GM23338 (cell line): ENCODE data around the gene TEX44. TPM values are rescaled to one million over a fixed set of nuclear protein-coding genes. Genes with fewer than 3 reads are reported as not detected.

ENCODE experiments used
- CREB1 ChIP-seq: fragments of 250-450 bp; sonication (Bioruptor Pico); IDR thresholded peaks from 2 replicates; pipeline ENCODE4 v1.5.0; 2020; ENCODE audit warnings: low read depth, mild to moderate bottlenecking, moderate library complexity
- JUNB ChIP-seq: IDR thresholded peaks from one replicate; pipeline ENCODE4 v1.6.1; 2016; ENCODE audit warnings: antibody characterized with exemption; ENCODE audit not compliant: unreplicated experiment
- NANOG ChIP-seq: IDR thresholded peaks from 2 replicates; pipeline ENCODE4 v1.6.1; 2016; ENCODE audit warnings: antibody characterized with exemption, borderline replicate concordance
- ZNF114 ChIP-seq: fragments of 250-450 bp; sonication (Bioruptor Pico); IDR thresholded peaks from 2 replicates; pipeline ENCODE4 v1.5.0; 2020; ENCODE audit warnings: mild to moderate bottlenecking, moderate library complexity
- ZNF331 ChIP-seq: fragments of 250-450 bp; sonication (Bioruptor Pico); IDR thresholded peaks from 2 replicates; pipeline ENCODE4 v1.5.0; 2020; ENCODE audit warnings: low read depth, mild to moderate bottlenecking, moderate library complexity
- polyA plus RNA-seq: library from polyadenylated mRNA; unstranded; fragments of >200 nt; fragmentation: Nextera tagmentation; extraction: Ambion mirVana; gene quantifications from 2 replicates; pipeline ENCODE4 v1.2.1, GENCODE V29; 2016
- total RNA-seq: library from RNA; depleted of rRNA; stranded (reverse); fragments of >200 nt; shearing (Covaris generic); gene quantifications from 2 replicates; pipeline ENCODE4 v1.2.3, GENCODE V29; 2014
- TF ChIP-seq, protein P1 (sequence below): fragments of 250-450 bp; sonication (Bioruptor Pico); IDR thresholded peaks from 2 replicates; pipeline ENCODE4 v1.5.0; 2020; ENCODE audit warnings: mild to moderate bottlenecking, moderate library complexity
- TF ChIP-seq, protein P2 (sequence below): IDR thresholded peaks from 2 replicates; pipeline ENCODE4 v1.6.1; 2016; ENCODE audit warnings: antibody characterized with exemption
- TF ChIP-seq, protein P3 (sequence below), 2 experiments: fragments of 200-600 bp in 1 of 2; sonication (generic) in 1 of 2; conservative IDR thresholded peaks; 2 replicates each; pipeline versions ENCODE4 v1.5.1 to v1.6.1; 2016 to 2017; ENCODE audit warnings: antibody characterized with exemption in 2 of 2, low read depth in 2 of 2, mild to moderate bottlenecking in 2 of 2, moderate library complexity in 1 of 2
- TF ChIP-seq, protein P4 (sequence below): IDR thresholded peaks from one replicate; pipeline ENCODE4 v1.6.1; 2018; ENCODE audit warnings: antibody characterized with exemption; ENCODE audit not compliant: unreplicated experiment

TEX44 gene
- total and polyA plus RNA-seq, 2 experiments from 2014 or later: not detected

DNA sequence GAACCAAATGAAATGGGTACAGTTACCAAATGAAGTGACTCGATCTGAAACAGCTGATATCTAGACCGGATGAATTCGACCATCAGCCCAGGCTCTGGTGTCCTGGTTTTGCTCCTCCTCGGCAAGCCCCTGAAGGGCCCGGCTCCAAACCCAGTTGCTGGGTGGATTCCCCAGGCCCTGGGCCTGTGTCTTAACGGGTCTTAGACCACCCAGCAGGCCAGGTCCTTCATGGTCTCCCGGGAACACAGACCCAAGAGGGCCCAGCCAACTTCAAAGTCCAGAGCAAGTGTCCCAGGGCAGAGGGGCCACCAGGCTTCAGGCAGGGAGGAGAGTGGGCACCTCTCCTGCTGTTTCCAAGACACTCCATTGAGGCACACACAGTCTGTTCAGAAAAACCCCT, 35.7 kb upstream of the TEX44 start (continued):
- TF ChIP-seq, protein P1, sequence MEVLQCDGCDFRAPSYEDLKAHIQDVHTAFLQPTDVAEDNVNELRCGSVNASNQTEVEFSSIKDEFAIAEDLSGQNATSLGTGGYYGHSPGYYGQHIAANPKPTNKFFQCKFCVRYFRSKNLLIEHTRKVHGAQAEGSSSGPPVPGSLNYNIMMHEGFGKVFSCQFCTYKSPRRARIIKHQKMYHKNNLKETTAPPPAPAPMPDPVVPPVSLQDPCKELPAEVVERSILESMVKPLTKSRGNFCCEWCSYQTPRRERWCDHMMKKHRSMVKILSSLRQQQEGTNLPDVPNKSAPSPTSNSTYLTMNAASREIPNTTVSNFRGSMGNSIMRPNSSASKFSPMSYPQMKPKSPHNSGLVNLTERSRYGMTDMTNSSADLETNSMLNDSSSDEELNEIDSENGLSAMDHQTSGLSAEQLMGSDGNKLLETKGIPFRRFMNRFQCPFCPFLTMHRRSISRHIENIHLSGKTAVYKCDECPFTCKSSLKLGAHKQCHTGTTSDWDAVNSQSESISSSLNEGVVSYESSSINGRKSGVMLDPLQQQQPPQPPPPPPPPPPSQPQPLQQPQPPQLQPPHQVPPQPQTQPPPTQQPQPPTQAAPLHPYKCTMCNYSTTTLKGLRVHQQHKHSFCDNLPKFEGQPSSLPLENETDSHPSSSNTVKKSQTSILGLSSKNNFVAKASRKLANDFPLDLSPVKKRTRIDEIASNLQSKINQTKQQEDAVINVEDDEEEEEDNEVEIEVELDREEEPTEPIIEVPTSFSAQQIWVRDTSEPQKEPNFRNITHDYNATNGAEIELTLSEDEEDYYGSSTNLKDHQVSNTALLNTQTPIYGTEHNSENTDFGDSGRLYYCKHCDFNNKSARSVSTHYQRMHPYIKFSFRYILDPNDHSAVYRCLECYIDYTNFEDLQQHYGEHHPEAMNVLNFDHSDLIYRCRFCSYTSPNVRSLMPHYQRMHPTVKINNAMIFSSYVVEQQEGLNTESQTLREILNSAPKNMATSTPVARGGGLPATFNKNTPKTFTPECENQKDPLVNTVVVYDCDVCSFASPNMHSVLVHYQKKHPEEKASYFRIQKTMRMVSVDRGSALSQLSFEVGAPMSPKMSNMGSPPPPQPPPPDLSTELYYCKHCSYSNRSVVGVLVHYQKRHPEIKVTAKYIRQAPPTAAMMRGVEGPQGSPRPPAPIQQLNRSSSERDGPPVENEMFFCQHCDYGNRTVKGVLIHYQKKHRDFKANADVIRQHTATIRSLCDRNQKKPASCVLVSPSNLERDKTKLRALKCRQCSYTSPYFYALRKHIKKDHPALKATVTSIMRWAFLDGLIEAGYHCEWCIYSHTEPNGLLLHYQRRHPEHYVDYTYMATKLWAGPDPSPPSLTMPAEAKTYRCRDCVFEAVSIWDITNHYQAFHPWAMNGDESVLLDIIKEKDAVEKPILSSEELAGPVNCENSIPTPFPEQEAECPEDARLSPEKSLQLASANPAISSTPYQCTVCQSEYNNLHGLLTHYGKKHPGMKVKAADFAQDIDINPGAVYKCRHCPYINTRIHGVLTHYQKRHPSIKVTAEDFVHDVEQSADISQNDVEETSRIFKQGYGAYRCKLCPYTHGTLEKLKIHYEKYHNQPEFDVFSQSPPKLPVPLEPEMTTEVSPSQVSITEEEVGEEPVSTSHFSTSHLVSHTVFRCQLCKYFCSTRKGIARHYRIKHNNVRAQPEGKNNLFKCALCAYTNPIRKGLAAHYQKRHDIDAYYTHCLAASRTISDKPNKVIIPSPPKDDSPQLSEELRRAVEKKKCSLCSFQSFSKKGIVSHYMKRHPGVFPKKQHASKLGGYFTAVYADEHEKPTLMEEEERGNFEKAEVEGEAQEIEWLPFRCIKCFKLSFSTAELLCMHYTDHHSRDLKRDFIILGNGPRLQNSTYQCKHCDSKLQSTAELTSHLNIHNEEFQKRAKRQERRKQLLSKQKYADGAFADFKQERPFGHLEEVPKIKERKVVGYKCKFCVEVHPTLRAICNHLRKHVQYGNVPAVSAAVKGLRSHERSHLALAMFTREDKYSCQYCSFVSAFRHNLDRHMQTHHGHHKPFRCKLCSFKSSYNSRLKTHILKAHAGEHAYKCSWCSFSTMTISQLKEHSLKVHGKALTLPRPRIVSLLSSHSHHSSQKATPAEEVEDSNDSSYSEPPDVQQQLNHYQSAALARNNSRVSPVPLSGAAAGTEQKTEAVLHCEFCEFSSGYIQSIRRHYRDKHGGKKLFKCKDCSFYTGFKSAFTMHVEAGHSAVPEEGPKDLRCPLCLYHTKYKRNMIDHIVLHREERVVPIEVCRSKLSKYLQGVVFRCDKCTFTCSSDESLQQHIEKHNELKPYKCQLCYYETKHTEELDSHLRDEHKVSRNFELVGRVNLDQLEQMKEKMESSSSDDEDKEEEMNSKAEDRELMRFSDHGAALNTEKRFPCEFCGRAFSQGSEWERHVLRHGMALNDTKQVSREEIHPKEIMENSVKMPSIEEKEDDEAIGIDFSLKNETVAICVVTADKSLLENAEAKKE: no peak
- TF ChIP-seq, protein P2, sequence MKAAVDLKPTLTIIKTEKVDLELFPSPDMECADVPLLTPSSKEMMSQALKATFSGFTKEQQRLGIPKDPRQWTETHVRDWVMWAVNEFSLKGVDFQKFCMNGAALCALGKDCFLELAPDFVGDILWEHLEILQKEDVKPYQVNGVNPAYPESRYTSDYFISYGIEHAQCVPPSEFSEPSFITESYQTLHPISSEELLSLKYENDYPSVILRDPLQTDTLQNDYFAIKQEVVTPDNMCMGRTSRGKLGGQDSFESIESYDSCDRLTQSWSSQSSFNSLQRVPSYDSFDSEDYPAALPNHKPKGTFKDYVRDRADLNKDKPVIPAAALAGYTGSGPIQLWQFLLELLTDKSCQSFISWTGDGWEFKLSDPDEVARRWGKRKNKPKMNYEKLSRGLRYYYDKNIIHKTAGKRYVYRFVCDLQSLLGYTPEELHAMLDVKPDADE: no peak
- TF ChIP-seq NANOG (no peak), CREB1 (no peak), ZNF331 (CRISPR knock-in tag) (no peak), JUNB (no peak), ZNF114 (CRISPR knock-in tag) (no peak)
- TF ChIP-seq, protein P3, sequence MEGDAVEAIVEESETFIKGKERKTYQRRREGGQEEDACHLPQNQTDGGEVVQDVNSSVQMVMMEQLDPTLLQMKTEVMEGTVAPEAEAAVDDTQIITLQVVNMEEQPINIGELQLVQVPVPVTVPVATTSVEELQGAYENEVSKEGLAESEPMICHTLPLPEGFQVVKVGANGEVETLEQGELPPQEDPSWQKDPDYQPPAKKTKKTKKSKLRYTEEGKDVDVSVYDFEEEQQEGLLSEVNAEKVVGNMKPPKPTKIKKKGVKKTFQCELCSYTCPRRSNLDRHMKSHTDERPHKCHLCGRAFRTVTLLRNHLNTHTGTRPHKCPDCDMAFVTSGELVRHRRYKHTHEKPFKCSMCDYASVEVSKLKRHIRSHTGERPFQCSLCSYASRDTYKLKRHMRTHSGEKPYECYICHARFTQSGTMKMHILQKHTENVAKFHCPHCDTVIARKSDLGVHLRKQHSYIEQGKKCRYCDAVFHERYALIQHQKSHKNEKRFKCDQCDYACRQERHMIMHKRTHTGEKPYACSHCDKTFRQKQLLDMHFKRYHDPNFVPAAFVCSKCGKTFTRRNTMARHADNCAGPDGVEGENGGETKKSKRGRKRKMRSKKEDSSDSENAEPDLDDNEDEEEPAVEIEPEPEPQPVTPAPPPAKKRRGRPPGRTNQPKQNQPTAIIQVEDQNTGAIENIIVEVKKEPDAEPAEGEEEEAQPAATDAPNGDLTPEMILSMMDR (conservative IDR thresholded peaks at IDR 0.05; ENCODE audit: low read depth in 2 of 2): no peak
- TF ChIP-seq, protein P4, sequence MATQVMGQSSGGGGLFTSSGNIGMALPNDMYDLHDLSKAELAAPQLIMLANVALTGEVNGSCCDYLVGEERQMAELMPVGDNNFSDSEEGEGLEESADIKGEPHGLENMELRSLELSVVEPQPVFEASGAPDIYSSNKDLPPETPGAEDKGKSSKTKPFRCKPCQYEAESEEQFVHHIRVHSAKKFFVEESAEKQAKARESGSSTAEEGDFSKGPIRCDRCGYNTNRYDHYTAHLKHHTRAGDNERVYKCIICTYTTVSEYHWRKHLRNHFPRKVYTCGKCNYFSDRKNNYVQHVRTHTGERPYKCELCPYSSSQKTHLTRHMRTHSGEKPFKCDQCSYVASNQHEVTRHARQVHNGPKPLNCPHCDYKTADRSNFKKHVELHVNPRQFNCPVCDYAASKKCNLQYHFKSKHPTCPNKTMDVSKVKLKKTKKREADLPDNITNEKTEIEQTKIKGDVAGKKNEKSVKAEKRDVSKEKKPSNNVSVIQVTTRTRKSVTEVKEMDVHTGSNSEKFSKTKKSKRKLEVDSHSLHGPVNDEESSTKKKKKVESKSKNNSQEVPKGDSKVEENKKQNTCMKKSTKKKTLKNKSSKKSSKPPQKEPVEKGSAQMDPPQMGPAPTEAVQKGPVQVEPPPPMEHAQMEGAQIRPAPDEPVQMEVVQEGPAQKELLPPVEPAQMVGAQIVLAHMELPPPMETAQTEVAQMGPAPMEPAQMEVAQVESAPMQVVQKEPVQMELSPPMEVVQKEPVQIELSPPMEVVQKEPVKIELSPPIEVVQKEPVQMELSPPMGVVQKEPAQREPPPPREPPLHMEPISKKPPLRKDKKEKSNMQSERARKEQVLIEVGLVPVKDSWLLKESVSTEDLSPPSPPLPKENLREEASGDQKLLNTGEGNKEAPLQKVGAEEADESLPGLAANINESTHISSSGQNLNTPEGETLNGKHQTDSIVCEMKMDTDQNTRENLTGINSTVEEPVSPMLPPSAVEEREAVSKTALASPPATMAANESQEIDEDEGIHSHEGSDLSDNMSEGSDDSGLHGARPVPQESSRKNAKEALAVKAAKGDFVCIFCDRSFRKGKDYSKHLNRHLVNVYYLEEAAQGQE: no peak
